Measurements from ENCODE around the gene CCL26.
A peak's percentile ranks its signal among the peaks of the same experiment; 100 is the strongest.

CCL26 gene

GRCh38 chr7:75739796-75740672, 32.0 kb downstream of the CCL26 start:
- H3K9ac ChIP-seq (ENCODE audit: low read length in 5 of 5), result peak overlapping the region; percentile 63 to 88 (median 73)
- H3K4me1 ChIP-seq (ENCODE audit: control insufficient read depth in 5 of 5, insufficient read depth in 5 of 5, low read length in 5 of 5), result peaks cover 0 to 42% (median 35%) of the 10 kb centered on the region in 5 donors
- H3K9me3 ChIP-seq (ENCODE audit: control insufficient read depth in 5 of 5, low read length in 5 of 5), result no peaks in the 10 kb centered on the region
- H3K27me3 ChIP-seq (ENCODE audit: control insufficient read depth in 5 of 5, insufficient read depth in 4 of 5, low read length in 5 of 5), result no peaks in the 10 kb centered on the region
- no peaks in the 10 kb centered on the region for H3K36me3 ChIP-seq (ENCODE audit: control insufficient read depth in 5 of 5, insufficient read depth in 5 of 5, low read length in 5 of 5)
- H3K4me3 ChIP-seq (ENCODE audit: low read depth in 1 of 5, low read length in 5 of 5), result peak overlapping the region; percentile 71 to 89 (median 78)
- H3K27ac ChIP-seq (ENCODE audit: low read depth, low read length), result peak overlapping the region; percentile 94

- Histone ChIP-seq H3K4me3 (ENCODE audit: low read depth in 1 of 5, low read length in 5 of 5) (peak overlapping the region; percentile 78 to 99 (median 95)), H3K9ac (ENCODE audit: low read length in 5 of 5) (peak overlapping the region; percentile 63 to 90 (median 88)), H3K27me3 (ENCODE audit: control insufficient read depth in 5 of 5, insufficient read depth in 4 of 5, low read length in 5 of 5) (no peaks in the 10 kb centered on the region), H3K9me3 (ENCODE audit: control insufficient read depth in 5 of 5, low read length in 5 of 5) (no peaks in the 10 kb centered on the region), H3K4me1 (ENCODE audit: control insufficient read depth in 5 of 5, insufficient read depth in 5 of 5, low read length in 5 of 5) (peaks cover 0 to 42% (median 35%) of the 10 kb centered on the region in 5 donors), H3K36me3 (ENCODE audit: control insufficient read depth in 5 of 5, insufficient read depth in 5 of 5, low read length in 5 of 5) (no peaks in the 10 kb centered on the region), H3K27ac (ENCODE audit: low read depth, low read length) (peak overlapping the region; percentile 94)
Measured at GRCh38 chr7:75738975-75739795, 32.8 kb downstream of the CCL26 start.

DNA sequence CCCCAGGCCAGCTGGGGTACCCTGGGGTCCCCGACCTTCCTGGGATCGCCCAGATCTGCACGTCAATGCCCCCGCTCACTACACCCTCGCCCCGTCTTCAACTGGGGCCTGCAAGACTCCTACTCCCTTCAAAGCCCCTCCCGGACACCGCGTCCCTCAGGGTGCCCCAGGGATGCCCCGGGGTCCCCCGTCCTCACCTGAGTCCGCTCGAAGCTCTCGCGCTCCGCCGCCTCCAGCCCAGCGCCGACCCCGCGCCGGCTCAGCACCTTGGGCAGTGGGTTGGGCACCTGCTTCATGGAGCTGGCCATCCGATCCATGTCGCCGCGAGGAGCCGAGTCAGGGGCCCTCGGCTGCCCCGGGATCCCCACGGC, 33.4 kb downstream of the CCL26 start, which contains the start of gene HIP1:
Gene HIP1, minus strand, starts transcription at position 338 of the 371 bp plus-strand sequence. Its CDS starts 21 bp downstream, at position 317.
- Histone ChIP-seq H3K9ac (ENCODE audit: low read length in 5 of 5) (peak within 1 kb of the TSS; percentile 63 to 90 (median 88)), H3K36me3 (ENCODE audit: control insufficient read depth in 5 of 5, insufficient read depth in 5 of 5, low read length in 5 of 5) (peaks cover 0 to under 1% (median 0%) of the 10 kb centered on the region in 5 donors), H3K4me3 (ENCODE audit: low read depth in 1 of 5, low read length in 5 of 5) (peak within 1 kb of the TSS; percentile 78 to 99 (median 95)), H3K9me3 (ENCODE audit: control insufficient read depth in 5 of 5, low read length in 5 of 5) (no peaks in the 10 kb centered on the region), H3K27me3 (ENCODE audit: control insufficient read depth in 5 of 5, insufficient read depth in 4 of 5, low read length in 5 of 5) (no peaks in the 10 kb centered on the region), H3K4me1 (ENCODE audit: control insufficient read depth in 5 of 5, insufficient read depth in 5 of 5, low read length in 5 of 5) (peaks cover 0 to 38% (median 32%) of the 10 kb centered on the region in 5 donors), H3K27ac (ENCODE audit: low read depth, low read length) (peak within 1 kb of the TSS; percentile 94)

DNA sequence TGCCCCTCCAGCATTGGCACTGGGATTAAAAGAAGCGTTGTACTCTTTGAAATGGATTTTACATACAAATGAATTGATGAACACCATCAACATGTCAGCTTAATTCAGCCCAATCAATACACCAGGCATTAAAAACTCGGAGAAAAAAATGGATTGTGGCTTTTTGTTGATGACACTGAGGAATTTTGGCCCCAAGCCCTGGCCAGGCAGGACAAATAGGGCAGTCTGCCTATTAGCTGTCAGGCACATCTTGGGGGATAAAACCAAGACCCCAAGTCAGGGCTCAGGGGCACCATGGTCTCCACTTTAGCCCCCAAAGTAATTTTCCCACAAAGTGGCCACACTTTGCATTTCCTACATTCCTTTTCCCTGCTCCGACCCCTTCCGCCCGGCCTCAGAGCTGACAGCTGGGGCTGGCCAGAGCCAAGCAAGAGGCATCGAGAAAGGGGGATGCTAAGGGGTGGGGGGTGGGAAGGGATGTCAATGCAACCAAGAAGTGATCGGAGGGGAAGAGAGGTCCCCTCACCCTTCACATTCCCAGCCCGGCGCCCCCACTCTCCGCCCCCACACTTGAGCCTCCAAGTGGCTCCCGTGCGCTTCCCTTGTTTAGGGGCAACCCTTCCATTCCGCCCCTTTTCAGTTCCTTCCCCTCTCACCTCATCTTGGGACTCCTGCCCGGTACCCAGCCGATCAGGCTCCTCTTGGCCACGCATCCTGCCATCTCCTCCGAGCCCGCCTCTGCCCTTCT, 34.0 kb downstream of the CCL26 start:
- Histone ChIP-seq H3K4me1 (ENCODE audit: control insufficient read depth in 5 of 5, insufficient read depth in 5 of 5, low read length in 5 of 5) (peaks cover 0 to 34% (median 32%) of the 10 kb centered on the region in 5 donors), H3K9me3 (ENCODE audit: control insufficient read depth in 5 of 5, low read length in 5 of 5) (no peaks in the 10 kb centered on the region), H3K9ac (ENCODE audit: low read length in 5 of 5) (peak overlapping the region; percentile 26 to 90 (median 82)), H3K27ac (ENCODE audit: low read depth, low read length) (peak overlapping the region; percentile 41), H3K27me3 (ENCODE audit: control insufficient read depth in 5 of 5, insufficient read depth in 4 of 5, low read length in 5 of 5) (no peaks in the 10 kb centered on the region), H3K4me3 (ENCODE audit: low read depth in 1 of 5, low read length in 5 of 5) (peak overlapping the region; percentile 67 to 99 (median 95)), H3K36me3 (ENCODE audit: control insufficient read depth in 5 of 5, insufficient read depth in 5 of 5, low read length in 5 of 5) (peaks cover 0 to 6% (median 1%) of the 10 kb centered on the region in 5 donors)

- H3K27me3 ChIP-seq (ENCODE audit: control insufficient read depth in 5 of 5, insufficient read depth in 4 of 5, low read length in 5 of 5), result no peaks in the 10 kb centered on the region
- no peak overlapping the region for H3K27ac ChIP-seq (ENCODE audit: low read depth, low read length)
- H3K36me3 ChIP-seq (ENCODE audit: control insufficient read depth in 5 of 5, insufficient read depth in 5 of 5, low read length in 5 of 5), result peaks cover 0 to 16% (median 7%) of the 10 kb centered on the region in 5 donors
- peaks cover 0 to 30% (median 24%) of the 10 kb centered on the region in 5 donors for H3K4me1 ChIP-seq (ENCODE audit: control insufficient read depth in 5 of 5, insufficient read depth in 5 of 5, low read length in 5 of 5)
- no peak overlapping the region for H3K9ac ChIP-seq (ENCODE audit: low read length in 5 of 5)
- H3K9me3 ChIP-seq (ENCODE audit: control insufficient read depth in 5 of 5, low read length in 5 of 5), result no peaks in the 10 kb centered on the region
- no peak overlapping the region for H3K4me3 ChIP-seq (ENCODE audit: low read depth in 1 of 5, low read length in 5 of 5)
Measured at GRCh38 chr7:75735581-75736350, 36.2 kb downstream of the CCL26 start.

GRCh38 chr7:75734586-75735458, 37.2 kb downstream of the CCL26 start:
- Histone ChIP-seq H3K9me3 (ENCODE audit: control insufficient read depth in 5 of 5, low read length in 5 of 5) (no peaks in the 10 kb centered on the region), H3K27ac (ENCODE audit: low read depth, low read length) (no peak overlapping the region), H3K4me3 (ENCODE audit: low read depth in 1 of 5, low read length in 5 of 5) (no peak overlapping the region), H3K36me3 (ENCODE audit: control insufficient read depth in 5 of 5, insufficient read depth in 5 of 5, low read length in 5 of 5) (peaks cover 0 to 16% (median 7%) of the 10 kb centered on the region in 5 donors), H3K9ac (ENCODE audit: low read length in 5 of 5) (no peak overlapping the region), H3K27me3 (ENCODE audit: control insufficient read depth in 5 of 5, insufficient read depth in 4 of 5, low read length in 5 of 5) (no peaks in the 10 kb centered on the region), H3K4me1 (ENCODE audit: control insufficient read depth in 5 of 5, insufficient read depth in 5 of 5, low read length in 5 of 5) (peaks cover 0 to 25% (median 20%) of the 10 kb centered on the region in 5 donors)

DNA sequence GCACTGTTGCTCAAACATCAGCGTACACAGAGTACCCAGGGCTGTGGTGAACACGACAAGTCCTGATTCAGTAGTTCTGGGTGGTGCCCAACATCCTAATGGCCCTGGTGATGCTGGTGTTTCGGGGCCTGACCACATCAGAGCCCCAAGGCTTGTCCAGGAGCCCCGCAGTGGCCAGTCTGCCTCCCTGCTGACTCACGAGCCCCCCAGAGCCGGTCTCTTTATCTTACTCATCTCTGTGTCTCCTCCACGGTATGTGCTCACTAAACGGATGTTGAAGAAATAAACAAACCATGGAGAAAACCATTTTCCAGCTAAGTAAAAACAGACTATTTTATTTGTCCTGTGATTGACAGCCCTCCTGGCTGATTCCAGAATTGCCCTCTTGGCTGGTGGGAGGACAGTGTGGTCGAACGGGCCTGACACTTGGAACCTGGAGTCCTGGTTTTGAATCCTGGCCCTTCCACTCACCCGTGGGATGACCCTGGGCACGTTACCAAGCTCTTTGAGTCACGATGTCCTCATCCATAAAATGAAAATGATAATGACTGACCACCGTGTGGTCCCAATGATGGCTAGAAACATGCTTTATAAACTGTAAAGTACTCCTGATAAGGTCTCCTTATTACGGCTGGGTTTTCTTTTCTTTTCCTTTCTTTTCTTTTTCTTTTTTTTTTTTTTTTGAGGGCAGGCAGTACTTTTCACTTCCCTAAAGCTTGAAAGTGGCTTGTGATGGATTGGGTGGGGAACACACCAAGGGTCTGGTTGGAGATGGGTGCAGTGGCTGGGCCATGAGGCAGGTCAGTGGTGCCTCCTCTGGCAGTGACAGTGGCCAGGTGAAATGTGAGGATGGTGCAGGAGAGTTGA, 39.0 kb downstream of the CCL26 start:
- H3K4me1 ChIP-seq (ENCODE audit: control insufficient read depth in 5 of 5, insufficient read depth in 5 of 5, low read length in 5 of 5), result peaks cover 0 to 28% (median 15%) of the 10 kb centered on the region in 5 donors
- H3K27me3 ChIP-seq (ENCODE audit: control insufficient read depth in 5 of 5, insufficient read depth in 4 of 5, low read length in 5 of 5), result no peaks in the 10 kb centered on the region
- no peak overlapping the region for H3K9ac ChIP-seq (ENCODE audit: low read length in 5 of 5)
- H3K4me3 ChIP-seq (ENCODE audit: low read depth in 1 of 5, low read length in 5 of 5), result no peak overlapping the region
- peak overlapping the region; percentile 30 for H3K27ac ChIP-seq (ENCODE audit: low read depth, low read length)
- H3K9me3 ChIP-seq (ENCODE audit: control insufficient read depth in 5 of 5, low read length in 5 of 5), result no peaks in the 10 kb centered on the region
- peaks cover 0 to 16% (median 7%) of the 10 kb centered on the region in 5 donors for H3K36me3 ChIP-seq (ENCODE audit: control insufficient read depth in 5 of 5, insufficient read depth in 5 of 5, low read length in 5 of 5)

- no peaks in the 10 kb centered on the region for H3K9me3 ChIP-seq (ENCODE audit: control insufficient read depth in 5 of 5, low read length in 5 of 5)
- H3K9ac ChIP-seq (ENCODE audit: low read length in 5 of 5), result no peak overlapping the region
- H3K27me3 ChIP-seq (ENCODE audit: control insufficient read depth in 5 of 5, insufficient read depth in 4 of 5, low read length in 5 of 5), result no peaks in the 10 kb centered on the region
- no peak overlapping the region for H3K27ac ChIP-seq (ENCODE audit: low read depth, low read length)
- peaks cover 0 to 24% (median 10%) of the 10 kb centered on the region in 5 donors for H3K4me1 ChIP-seq (ENCODE audit: control insufficient read depth in 5 of 5, insufficient read depth in 5 of 5, low read length in 5 of 5)
- no peak overlapping the region for H3K4me3 ChIP-seq (ENCODE audit: low read depth in 1 of 5, low read length in 5 of 5)
- peaks cover 0 to 16% (median 7%) of the 10 kb centered on the region in 5 donors for H3K36me3 ChIP-seq (ENCODE audit: control insufficient read depth in 5 of 5, insufficient read depth in 5 of 5, low read length in 5 of 5)
Measured at GRCh38 chr7:75732016-75732521, 39.9 kb downstream of the CCL26 start.
